Anterior cingulate cortex (tissue), 58 donors: ENCODE results near the gene UBR4.

ENCODE experiments used
- DNase-seq, 58 donors: peaks; one replicate each; lab custom pipeline; 2025; lab: John Stamatoyannopoulos, UW

UBR4 gene

DNA sequence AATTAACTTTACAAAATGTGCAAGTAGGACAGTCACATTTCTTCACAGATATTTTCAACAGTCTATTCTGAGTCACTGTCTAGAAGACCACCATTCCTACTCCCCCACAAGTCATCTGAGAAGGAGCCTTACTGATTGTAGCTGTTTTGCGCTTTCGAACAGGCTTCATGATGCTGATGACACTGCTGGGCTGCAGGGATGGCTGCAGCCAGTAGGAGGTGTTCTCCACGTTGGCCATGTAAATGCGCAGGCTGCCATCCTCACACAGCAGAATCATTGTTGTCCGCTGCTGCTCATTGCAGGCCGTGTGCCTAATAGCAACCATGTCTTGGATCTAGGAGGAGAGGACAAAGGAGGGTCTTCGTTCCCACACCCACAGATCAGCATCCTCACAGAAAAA, 56.9 kb downstream of the UBR4 start:
- no peak for DNase-seq

DNA sequence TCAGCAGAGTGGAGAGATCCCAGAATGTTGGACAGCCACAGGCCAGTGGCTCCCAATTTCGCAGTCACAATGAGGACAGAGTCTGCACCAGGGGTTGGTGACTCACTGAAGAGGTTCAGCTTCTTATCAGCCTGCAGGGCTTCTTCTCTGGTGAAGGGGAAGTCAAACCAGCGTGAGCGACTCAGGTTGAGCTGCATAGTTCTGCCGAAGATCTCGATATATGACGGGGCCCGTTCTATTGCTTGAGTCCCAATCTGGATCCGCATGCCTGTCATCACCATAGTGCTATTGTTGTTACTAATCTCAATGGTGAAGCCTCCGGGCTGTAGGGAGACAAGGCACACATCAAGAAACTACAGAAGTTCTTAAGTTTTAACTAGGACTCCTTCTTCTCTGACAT, 58.5 kb downstream of the UBR4 start:
- no peak for DNase-seq

DNA sequence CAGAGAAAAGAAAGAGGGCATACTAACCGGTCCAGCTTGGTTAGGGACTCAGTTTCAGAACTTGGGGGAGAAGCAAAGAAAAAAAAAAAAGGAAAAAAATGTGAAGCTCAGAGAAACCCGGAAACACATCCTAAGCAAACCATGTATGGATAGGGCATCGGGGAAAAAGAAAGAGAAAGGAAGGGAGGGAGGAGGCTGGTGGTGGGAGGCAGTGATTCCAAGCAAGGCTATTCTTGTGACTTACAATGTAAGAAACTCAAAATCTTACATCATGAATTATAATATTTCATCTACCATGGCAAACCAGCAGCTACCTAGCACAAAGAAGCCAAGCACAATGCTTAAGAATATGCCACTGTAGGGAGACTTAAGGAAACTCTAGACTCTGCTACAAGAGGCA, 60.3 kb downstream of the UBR4 start:
- DNase-seq, result no peak

DNA sequence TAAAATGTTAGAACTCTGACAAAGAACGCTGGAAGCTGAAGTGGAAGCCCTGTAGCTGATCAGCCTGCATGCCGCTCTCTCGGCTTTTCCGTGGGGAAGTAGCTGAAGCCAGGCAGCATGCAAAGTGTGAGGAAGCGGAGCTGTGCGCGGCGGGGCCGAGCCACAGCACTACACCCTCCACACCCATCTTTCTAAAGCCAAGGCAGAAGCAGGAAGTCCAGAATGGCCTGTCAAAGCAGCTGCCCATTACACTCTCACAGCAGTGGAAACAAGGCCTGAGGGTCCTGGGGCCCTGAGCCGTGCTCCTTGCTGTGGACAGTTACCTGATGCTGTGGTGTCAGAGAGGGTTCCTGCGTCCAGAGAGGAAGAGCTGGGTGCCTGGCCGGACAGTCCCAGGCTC, 69.6 kb downstream of the UBR4 start:
- DNase-seq, result no peak

DNA sequence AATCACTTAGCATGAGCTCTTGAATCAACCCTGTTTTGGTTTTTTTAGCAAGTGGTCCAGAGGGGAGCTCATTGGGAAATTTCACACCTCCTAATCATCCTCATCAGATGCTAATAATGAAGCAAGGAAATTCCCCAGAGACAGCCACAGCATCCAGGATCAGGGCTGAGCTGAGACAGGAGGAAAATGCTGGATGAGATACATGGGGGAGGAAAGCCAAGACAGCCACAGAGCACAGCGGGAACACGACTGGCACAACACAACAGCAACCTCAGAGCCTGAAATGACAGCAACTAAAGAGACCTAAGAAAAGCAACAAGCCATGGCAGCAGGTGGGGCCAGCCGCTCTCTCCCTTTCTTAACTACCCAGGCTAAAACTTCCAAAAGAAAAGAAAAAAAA, 70.4 kb downstream of the UBR4 start:
- peak in 18 of 58 donors; percentile 7 to 49 (median 22) for DNase-seq

DNA sequence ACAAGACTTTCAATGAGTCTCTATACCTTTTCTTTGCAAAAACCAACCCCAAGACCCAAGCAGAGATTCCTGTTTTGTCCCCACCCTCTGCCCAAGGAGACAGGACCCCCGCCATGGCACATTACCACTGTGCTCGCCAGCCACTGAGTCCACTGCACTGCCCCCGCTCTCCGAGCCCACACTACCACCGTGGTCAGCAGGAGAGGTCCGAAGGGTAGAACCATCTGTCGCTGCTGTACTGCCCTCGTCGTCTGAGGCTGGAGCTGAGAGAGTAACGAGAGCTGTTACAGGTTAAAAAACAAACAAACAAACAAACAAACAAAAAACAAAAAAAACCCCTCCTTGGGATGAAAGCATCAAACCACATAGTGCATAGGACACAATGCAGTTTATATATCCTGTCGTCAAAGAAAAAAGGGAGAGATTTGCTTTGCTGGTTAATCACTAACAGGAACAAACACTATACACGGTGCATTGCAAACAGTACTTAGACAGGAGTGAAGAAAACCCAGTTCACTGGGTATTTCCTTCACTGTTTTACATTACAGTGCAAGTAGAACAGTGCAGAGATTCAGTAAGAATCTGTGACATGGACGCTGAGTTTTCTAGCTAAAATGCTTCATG, 71.0 kb downstream of the UBR4 start:
- no peak for DNase-seq

DNA sequence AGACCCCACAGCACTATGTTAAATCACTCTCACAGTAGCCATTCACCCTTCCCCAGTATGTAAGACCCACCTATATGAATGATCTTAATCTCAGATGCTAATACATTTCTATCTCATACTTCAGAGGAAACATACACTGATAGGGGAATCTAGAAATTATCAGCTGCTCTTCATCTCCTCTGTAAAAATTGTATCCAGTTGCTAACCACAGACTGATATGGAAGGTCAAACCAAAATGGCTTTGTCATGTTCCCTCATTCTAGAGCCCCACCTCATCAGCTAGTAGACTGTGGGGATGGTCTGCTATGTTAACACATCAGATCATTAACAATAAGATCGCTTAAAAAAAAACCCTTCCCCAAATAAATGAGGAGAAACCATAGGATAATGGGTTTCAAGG, 71.7 kb downstream of the UBR4 start:
- DNase-seq, result no peak

DNA sequence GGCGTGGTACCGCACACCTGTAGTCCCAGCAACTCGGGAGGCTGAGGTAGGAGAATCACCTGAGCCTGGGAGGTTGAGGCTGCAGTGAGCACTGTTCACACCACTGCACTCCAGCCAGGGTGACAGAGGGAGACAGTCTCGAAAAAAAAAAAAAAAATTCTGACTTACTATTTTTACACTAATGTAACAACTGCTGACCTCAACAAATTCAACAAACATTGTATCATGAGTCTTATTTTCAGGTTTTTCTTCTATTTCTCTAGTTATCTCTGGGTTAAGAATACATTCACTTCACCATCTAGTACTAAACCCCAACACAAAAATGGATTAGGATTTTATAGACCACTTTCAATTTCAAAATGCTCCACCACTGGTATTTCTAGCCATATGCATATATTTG, 72.9 kb downstream of the UBR4 start:
- DNase-seq, result no peak

DNA sequence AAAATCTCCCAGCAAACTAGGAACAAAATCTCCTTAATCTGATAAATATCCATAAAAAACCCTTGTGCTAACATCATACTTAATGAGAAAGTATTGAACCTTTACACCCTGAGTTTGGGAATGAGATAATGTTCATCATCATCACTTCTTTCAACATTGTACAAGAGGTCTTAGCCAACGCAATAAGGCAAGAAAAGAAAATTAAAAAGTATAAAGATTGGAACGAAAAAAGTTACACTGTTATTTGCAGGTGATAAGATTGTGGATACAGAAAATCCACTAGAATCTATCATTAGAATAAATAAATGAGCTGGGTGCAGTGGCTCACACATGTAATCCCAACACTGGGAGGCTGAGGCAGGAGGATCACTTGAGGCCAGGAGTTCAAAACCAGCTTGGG, 76.7 kb downstream of the UBR4 start:
- DNase-seq, result no peak

DNA sequence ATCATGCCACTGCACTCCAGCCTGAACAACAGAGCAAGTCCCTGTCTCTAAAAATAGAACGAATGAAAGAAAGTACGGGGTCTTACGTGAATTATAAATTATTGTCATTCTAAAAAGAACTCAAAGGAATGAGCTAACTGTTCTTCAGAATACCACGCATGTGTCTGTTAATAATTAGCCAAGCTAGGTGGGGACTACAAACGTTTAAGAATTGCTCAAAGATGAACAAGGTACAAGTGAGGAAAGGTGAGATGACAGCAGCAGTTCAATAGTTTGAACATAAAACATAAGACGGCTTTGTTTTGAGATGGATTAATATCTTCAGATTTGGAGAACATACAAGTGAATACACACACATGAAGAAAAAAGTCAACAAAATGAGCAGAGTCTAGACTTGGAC, 79.6 kb downstream of the UBR4 start:
- DNase-seq, result no peak

DNA sequence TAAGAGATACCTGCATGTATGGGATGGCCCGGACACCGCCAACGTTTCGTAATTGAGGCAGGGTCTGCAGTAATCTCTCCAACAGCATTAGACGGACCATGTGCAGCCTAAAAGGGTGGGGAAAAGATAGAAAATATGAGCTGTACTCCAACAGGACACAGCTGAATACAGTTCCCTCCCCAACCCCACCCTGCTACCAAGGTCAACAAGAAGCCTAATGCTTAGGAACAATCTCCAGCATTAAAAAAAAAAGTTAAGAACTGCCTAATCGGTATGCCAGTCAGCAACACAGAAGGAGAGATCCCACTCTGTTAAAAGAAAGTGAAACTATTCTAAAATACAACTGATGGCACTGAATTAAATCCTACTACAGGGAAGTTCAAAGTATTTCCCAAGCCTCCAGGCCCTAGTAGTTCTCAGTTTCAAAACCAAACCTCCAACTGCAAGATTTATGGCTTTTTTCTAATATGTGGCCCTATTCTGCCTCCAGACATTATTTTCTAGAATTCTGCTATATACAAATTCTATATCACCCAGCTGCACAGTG, 81.0 kb downstream of the UBR4 start:
- DNase-seq, result no peak

DNA sequence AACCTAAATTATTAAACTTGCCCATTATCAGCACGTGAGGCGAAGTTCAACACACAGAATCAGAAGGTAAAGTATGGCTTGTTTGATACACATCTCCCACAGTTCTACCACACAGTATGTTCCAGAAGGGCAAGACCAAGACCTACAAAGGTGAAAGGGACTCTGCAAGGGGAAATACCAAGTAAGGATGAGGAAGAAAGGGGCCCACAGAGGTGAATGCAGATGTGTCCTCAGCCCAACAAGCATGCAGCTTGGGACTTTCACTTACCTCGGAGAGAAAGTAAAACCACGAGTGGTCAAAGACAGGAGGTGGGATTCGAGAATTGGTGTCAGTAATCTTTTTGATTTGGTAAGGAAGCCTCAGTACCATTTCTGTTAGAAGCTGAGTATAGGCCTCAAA, 85.8 kb downstream of the UBR4 start:
- DNase-seq, result no peak

DNA sequence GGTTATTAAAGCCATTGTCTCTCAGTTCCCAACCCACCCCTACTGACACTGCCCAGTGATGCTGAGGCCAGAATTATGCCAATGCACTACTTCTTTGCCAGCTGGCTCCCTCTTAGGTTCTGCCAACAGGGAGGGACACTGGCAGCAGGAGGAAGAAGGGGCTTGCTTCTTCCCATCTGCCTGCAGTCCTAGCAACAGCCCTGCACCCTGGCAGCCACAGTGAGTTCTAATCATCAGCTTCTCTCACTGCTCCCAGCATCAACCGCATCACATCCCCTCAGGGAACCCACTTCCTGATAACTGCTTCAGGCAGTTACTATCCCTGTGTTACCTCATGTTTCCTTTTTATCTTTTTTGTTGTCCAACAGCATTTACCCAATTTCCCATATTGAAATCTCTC, 86.2 kb downstream of the UBR4 start:
- peak in 20 of 58 donors; percentile 5 to 41 (median 16) for DNase-seq

DNA sequence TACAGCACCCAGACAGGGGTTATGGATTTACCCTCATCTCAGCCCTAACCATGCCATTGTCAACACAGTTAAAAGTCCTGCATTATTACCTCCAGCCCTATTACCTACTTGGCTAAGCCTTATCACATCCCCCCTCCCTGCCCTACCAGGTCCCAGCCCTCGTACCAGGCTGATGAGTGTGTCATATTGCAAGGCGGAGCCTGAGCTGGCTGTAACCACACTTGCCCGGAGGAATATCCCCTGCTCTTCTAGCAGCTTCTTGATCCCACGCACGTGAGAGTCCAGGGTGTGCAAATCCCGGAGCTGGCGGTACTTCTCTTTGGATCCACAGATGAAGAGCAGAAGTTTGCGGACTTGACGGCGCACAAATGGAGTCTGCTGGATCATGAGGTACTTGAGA, 87.4 kb downstream of the UBR4 start:
- no peak for DNase-seq

DNA sequence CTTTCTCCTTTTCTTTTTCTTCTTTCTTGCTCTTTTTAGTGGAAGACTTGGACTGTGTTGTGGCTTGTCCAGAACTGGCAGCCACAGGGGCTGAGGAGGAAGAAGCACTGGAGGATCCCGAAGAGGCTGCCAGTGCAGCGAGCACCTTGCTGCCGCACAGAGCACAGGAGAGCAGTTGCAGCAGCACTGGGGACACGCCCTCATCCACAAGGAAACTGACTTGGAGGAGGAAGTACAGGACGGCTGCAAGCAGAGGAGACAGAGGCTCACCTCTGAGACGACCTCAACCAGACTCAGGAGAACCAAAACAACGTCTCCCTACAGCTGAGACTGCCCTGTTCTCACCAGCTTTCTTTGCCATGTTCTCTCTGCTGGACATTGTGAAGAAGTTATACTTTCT, 88.9 kb downstream of the UBR4 start:
- DNase-seq, result no peak

DNA sequence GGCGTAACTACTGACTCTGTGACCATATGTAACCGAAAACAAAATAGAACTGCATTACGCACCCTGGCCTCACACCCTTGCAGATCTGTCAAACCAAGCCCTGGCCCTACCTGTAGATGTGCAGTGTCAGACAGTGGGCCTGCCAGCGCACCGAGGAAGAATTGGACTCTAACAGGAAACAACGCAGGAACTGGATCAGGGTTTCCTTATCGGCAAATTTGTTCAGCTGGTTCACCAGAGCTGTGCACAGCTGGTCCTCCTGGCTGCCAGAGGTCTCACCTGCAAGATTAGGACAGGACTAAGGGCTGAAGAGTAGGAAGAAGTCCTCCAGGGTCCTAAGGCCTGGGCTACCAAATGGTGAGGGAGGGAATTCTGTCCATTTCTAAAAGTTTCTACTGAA, 90.0 kb downstream of the UBR4 start:
- no peak for DNase-seq

DNA sequence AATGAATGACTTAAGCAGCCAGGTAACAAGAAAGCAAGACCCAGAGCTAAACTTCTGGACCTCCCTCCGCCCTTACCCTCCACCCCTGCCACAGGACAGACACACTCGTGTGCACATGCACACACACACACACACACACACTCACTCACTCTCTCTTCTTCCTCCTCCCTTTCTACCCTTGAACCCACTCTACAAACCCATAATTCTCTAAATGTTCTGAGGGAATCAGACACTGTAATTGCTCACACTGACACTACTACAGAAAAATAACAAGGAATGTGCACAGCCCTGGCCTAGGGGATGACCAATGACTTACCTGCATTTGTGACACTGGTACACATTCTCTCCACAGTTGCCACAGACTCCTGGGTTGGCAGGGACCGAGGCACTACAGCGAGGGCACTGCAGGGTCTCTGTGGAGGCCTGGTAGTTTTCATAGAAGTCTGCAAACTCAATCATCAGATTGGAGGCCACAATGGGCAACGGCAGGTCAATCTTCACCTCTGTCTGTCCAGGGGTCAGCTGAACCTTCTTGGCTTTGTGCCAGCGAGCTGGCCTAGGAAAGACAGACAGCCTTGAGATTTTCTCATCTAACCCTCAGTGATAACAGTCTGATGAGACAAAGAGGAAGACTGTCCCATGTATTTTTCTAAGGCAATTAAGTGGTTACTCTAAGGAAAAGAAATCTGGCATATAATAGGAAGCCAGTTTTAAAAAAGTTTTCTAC, 94.8 kb downstream of the UBR4 start:
- no peak for DNase-seq

DNA sequence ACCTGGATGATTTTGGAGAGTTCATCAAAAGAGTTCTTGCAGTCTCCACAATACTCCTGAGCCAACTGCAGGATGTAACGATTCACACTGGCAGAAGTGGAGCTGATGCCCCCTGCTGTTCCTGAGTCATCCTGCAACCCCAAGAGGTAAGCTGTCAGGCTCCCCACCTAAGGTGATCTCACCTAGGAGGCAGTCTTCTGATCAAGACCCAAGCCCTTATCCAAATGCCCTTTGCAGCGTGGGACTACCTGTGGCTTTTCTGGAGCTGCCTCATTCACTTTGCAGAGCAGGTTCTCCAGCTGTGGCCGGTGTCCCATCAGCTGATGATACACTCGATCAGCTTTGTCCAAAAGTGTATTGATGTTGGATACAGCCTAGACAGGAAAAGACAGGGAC, 96.4 kb downstream of the UBR4 start:
- DNase-seq, result peak in 7 of 58 donors; percentile 4 to 18 (median 12)

DNA sequence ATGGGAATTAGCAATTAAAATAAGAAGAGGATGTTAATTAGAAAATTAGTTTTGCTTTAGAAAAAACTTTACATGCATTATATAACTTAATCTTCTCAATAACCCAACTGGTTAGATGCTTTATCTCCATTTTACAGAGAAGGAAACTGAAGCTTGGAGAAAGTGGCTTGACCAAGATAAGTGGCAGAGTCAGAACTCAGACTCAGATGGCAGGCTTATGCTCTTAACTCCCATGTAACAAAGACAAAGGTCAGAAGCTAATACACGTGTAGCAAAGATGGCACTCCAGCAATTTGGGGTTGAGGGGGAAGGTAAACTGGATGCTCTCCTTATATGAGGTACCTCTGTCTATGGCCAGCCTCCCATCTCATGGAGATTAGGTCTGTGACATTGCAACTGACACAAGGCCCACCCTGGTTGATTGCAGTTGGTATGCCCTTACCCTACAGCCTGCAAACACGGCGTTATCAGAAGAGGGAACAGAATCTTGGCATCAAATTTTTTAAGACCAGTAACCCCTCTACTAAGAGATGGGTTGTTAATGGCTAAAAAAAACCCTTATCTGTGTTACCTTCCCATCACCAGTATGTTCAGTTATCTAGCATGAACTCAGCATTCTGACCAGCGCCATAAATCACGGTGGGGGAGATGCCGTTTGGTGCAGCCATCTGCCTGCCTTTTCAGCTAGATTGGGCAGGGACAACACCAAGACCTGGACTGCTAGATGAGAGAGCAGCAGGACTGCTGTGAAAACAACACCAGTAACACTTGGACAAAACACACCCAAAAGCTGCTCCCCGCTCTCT, 97.0 kb downstream of the UBR4 start:
- DNase-seq, result no peak

DNA sequence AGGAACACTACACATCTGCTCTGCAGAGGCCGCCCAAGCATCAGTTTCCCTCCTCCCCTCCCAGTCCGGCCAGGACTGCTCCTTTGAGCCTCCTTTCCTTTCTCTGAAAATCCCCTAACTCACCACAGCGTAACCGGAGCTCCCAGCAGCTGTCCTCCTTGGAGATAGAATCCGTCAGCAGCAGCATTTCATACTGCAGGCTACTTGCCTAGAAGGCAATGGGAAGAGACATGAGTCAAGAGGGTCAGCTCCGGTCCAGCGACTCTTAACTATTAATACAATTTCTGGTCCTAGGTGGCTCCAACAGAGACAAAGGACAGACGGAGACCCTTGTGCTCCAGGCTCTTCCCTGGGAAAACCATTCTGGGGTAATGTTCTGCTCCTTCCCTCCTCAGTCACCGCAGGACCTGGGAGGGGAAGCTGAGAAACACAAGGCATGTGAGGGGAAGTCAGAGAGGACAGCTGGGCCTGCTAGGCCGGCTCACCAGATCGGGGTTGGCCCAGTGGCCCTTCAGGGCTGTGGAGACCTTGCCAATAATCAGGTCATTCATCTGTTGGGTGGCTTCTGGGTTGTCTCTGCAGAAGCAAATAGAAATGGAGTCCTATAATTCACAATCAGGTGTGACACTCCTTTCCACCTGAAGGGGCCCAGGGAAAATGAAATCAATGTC, 99.7 kb downstream of the UBR4 start:
- DNase-seq, result no peak

DNA sequence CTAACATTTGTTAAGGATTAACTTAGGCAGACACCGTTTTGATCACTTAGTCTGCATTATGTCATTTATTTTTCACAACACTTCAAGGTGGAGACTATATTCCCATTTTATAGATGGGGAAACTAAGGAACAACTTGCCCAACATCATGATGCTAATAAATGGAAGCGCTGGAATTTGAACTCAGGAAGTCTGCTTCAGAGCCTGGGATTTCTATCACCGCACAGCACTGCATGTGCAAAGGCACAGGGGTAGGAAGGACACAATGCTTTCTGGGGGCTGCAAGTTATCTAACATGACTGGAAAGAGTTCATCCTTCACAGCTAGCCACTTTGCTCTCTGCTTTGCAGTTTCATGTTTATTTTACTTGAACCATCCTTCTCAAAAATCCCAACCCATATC, 100.5 kb downstream of the UBR4 start:
- DNase-seq, result no peak
